ENCODE results near the gene CNTLN. TPM values are rescaled to one million over a fixed set of nuclear protein-coding genes. Genes with fewer than 3 reads are reported as not detected.

CNTLN gene
- total RNA-seq, 1 donor from 2014 or later, result 13.6 TPM

GRCh38 chr9:17491780-17492179 is 356.9 kb downstream of the CNTLN start:
- Mint-ChIP-seq H3K27me3 (ENCODE audit: unreplicated experiment) (no peaks in the 10 kb centered on the region), H3K27ac (ENCODE audit: unreplicated experiment) (no peak overlapping the region), H3K9me3 (ENCODE audit: unreplicated experiment) (no peaks in the 10 kb centered on the region), H3K36me3 (ENCODE audit: unreplicated experiment) (peaks cover 12% of the 10 kb centered on the region), H3K4me1 (ENCODE audit: unreplicated experiment) (no peaks in the 10 kb centered on the region), H3K4me3 (ENCODE audit: unreplicated experiment) (no peak overlapping the region)
- TF ChIP-seq CTCF (IDR thresholded peaks at IDR 0.05), result no peak
- DNase-seq (ENCODE audit: extremely low spot score, unreplicated experiment), result no peak

- no peak for TF ChIP-seq CTCF (IDR thresholded peaks at IDR 0.05)
- Mint-ChIP-seq H3K9me3 (ENCODE audit: unreplicated experiment) (peaks cover 6% of the 10 kb centered on the region), H3K4me1 (ENCODE audit: unreplicated experiment) (no peaks in the 10 kb centered on the region), H3K4me3 (ENCODE audit: unreplicated experiment) (no peak overlapping the region), H3K27ac (ENCODE audit: unreplicated experiment) (no peak overlapping the region), H3K27me3 (ENCODE audit: unreplicated experiment) (no peaks in the 10 kb centered on the region), H3K36me3 (ENCODE audit: unreplicated experiment) (peaks cover 5% of the 10 kb centered on the region)
- DNase-seq (ENCODE audit: extremely low spot score, unreplicated experiment), result no peak
Measured at GRCh38 chr9:17503196-17503595, 368.4 kb downstream of the CNTLN start.

GRCh38 chr9:17509151-17509550 is 374.3 kb downstream of the CNTLN start:
- Mint-ChIP-seq H3K36me3 (ENCODE audit: unreplicated experiment) (peaks cover 2% of the 10 kb centered on the region), H3K27me3 (ENCODE audit: unreplicated experiment) (no peaks in the 10 kb centered on the region), H3K9me3 (ENCODE audit: unreplicated experiment) (peaks cover 6% of the 10 kb centered on the region), H3K4me3 (ENCODE audit: unreplicated experiment) (no peak overlapping the region), H3K4me1 (ENCODE audit: unreplicated experiment) (no peaks in the 10 kb centered on the region), H3K27ac (ENCODE audit: unreplicated experiment) (no peak overlapping the region)
- no peak for TF ChIP-seq CTCF (IDR thresholded peaks at IDR 0.05)
- no peak for DNase-seq (ENCODE audit: extremely low spot score, unreplicated experiment)

- Mint-ChIP-seq H3K27me3 (ENCODE audit: unreplicated experiment) (no peaks in the 10 kb centered on the region), H3K4me1 (ENCODE audit: unreplicated experiment) (no peaks in the 10 kb centered on the region), H3K9me3 (ENCODE audit: unreplicated experiment) (peaks cover 6% of the 10 kb centered on the region), H3K4me3 (ENCODE audit: unreplicated experiment) (no peak overlapping the region), H3K36me3 (ENCODE audit: unreplicated experiment) (no peaks in the 10 kb centered on the region), H3K27ac (ENCODE audit: unreplicated experiment) (no peak overlapping the region)
- no peak for TF ChIP-seq CTCF (IDR thresholded peaks at IDR 0.05)
- DNase-seq (ENCODE audit: extremely low spot score, unreplicated experiment), result no peak
Measured at GRCh38 chr9:17509701-17510100, 374.9 kb downstream of the CNTLN start.

- Mint-ChIP-seq H3K36me3 (ENCODE audit: unreplicated experiment) (no peaks in the 10 kb centered on the region), H3K27ac (ENCODE audit: unreplicated experiment) (no peak overlapping the region), H3K4me3 (ENCODE audit: unreplicated experiment) (no peak overlapping the region), H3K4me1 (ENCODE audit: unreplicated experiment) (peaks cover 6% of the 10 kb centered on the region), H3K9me3 (ENCODE audit: unreplicated experiment) (no peaks in the 10 kb centered on the region), H3K27me3 (ENCODE audit: unreplicated experiment) (peaks cover 15% of the 10 kb centered on the region)
- no peak for DNase-seq (ENCODE audit: extremely low spot score, unreplicated experiment)
- TF ChIP-seq CTCF (IDR thresholded peaks at IDR 0.05), result no peak
Measured at GRCh38 chr9:17519761-17520160, 384.9 kb downstream of the CNTLN start.

All from osteocyte (in vitro differentiated cells).